ENCODE measurements around the gene MRPL43.

DNA sequence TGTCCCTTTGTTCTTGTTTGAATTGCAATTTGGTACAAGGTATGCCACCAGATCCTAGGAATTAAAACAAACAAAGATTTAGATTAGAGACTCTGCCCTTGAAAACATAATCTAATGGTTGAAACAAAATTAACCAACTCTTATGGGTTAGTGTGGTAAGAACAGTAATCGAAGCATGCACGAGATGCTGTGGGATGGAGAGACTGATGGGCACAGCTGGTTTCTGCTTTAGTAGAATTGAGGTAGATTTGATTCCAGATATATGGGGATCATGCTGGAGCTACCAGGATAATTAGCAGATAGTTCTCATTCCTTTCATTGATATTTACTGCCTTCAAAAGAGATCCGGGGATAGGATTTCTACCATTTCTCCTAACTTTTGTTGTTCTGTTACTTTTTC, 38.4 kb downstream of the MRPL43 start:
- TF ChIP-seq, protein P1, sequence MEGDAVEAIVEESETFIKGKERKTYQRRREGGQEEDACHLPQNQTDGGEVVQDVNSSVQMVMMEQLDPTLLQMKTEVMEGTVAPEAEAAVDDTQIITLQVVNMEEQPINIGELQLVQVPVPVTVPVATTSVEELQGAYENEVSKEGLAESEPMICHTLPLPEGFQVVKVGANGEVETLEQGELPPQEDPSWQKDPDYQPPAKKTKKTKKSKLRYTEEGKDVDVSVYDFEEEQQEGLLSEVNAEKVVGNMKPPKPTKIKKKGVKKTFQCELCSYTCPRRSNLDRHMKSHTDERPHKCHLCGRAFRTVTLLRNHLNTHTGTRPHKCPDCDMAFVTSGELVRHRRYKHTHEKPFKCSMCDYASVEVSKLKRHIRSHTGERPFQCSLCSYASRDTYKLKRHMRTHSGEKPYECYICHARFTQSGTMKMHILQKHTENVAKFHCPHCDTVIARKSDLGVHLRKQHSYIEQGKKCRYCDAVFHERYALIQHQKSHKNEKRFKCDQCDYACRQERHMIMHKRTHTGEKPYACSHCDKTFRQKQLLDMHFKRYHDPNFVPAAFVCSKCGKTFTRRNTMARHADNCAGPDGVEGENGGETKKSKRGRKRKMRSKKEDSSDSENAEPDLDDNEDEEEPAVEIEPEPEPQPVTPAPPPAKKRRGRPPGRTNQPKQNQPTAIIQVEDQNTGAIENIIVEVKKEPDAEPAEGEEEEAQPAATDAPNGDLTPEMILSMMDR (IDR thresholded peaks at IDR 0.05), result no peak
- TF ChIP-seq POLR2AphosphoS5 (IDR thresholded peaks at IDR 0.05; ENCODE audit: insufficient read depth in 1 of 2, low read depth in 1 of 2) (no peak), POLR2A (IDR thresholded peaks at IDR 0.05) (no peak)

All from vagina (tissue), 2 donors.